CD14-positive monocyte (primary cell): Measurements from ENCODE around the gene DNAJC11. TPM values are rescaled to one million over a fixed set of nuclear protein-coding genes. Genes with fewer than 3 reads are reported as not detected.
A peak's percentile ranks its signal among the peaks of the same experiment; 100 is the strongest.

Experiments
- DNase-seq, 3 donors: peaks; one replicate each; pipeline ENCODE4 v3.0.0-alpha.2; 2011 to 2022
- H2AFZ ChIP-seq: 2 replicates; pipeline ENCODE4 v1.6.0; 2012; ENCODE audit warnings: mild to moderate bottlenecking, low read depth, low read length, inconsistent platforms; ENCODE audit not compliant: insufficient read depth, poor library complexity, severe bottlenecking
- H3K27ac ChIP-seq, 2 donors: 1 replicate in 1 of 2; 2 replicates in 1 of 2; pipeline ENCODE4 v1.5.1; 2012 to 2013; ENCODE audit warnings: low read length in 2 of 2, control low read depth in 1 of 2, inconsistent platforms in 1 of 2, low read depth in 1 of 2, mild to moderate bottlenecking in 1 of 2
- H3K27me3 ChIP-seq, 2 donors: one replicate each; pipeline versions ENCODE4 v1.6.0 to v1.6.1; 2011 to 2013; ENCODE audit warnings: low read length in 2 of 2; ENCODE audit not compliant: control insufficient read depth in 2 of 2, insufficient read depth in 2 of 2
- H3K36me3 ChIP-seq, 2 donors: replicated peaks in 1 of 2; 1 replicate in 1 of 2; 2 replicates in 1 of 2; pipeline versions ENCODE4 v1.5.1 to v1.6.1; 2012 to 2013; ENCODE audit warnings: low read length in 2 of 2, control low read depth in 1 of 2, inconsistent platforms in 1 of 2, mild to moderate bottlenecking in 1 of 2; ENCODE audit not compliant: insufficient read depth in 2 of 2, control insufficient read depth in 1 of 2
- H3K4me1 ChIP-seq, 2 donors: 1 replicate in 1 of 2; 2 replicates in 1 of 2; pipeline versions ENCODE4 v1.5.1 to v1.6.1; 2012 to 2013; ENCODE audit warnings: low read length in 2 of 2, control low read depth in 1 of 2, inconsistent platforms in 1 of 2, mild to moderate bottlenecking in 1 of 2, moderate library complexity in 1 of 2; ENCODE audit not compliant: insufficient read depth in 2 of 2, control insufficient read depth in 1 of 2
- H3K4me2 ChIP-seq: replicated peaks from 2 replicates; pipeline ENCODE3; 2012; ENCODE audit warnings: low read length, moderate library complexity, mild to moderate bottlenecking; ENCODE audit not compliant: poor library complexity, severe bottlenecking; ENCODE audit errors: extremely low read depth
- H3K4me3 ChIP-seq, 3 experiments: fragments of 200-600 bp in 1 of 3; sonication (generic) in 1 of 3; replicated peaks in 1 of 3; 1 replicate in 2 of 3; 2 replicates in 1 of 3; pipeline ENCODE4 v1.5.1; 2011 to 2013; ENCODE audit warnings: low read length in 3 of 3, mild to moderate bottlenecking in 3 of 3, control low read depth in 2 of 3, low read depth in 2 of 3, inconsistent platforms in 1 of 3, moderate library complexity in 1 of 3
- H3K79me2 ChIP-seq: 2 replicates; pipeline ENCODE4 v1.6.0; 2012; ENCODE audit warnings: mild to moderate bottlenecking, control low read depth, inconsistent platforms, low read length, moderate library complexity; ENCODE audit not compliant: insufficient read depth
- H3K9ac ChIP-seq: 2 replicates; pipeline ENCODE4 v1.6.0; 2017; ENCODE audit warnings: low read length, mild to moderate bottlenecking; ENCODE audit not compliant: insufficient read depth, poor library complexity, severe bottlenecking
- H3K9me3 ChIP-seq, 2 donors: replicated peaks in 1 of 2; 1 replicate in 1 of 2; 2 replicates in 1 of 2; pipeline versions ENCODE4 v1.5.1 to v1.6.1; 2012 to 2013; ENCODE audit warnings: low read length in 2 of 2, control low read depth in 1 of 2; ENCODE audit not compliant: control insufficient read depth in 1 of 2, insufficient read depth in 1 of 2
- H4K20me1 ChIP-seq: 2 replicates; pipeline ENCODE4 v1.6.0; 2012; ENCODE audit warnings: mild to moderate bottlenecking, low read length, control low read depth, moderate library complexity; ENCODE audit not compliant: insufficient read depth
- H3K27ac Mint-ChIP-seq, 7 donors: one replicate each; pipeline ENCODE4 v1.8.0; 2020; ENCODE audit warnings: mild to moderate bottlenecking in 7 of 7, mixed read lengths in 7 of 7, moderate library complexity in 6 of 7, inconsistent platforms in 2 of 7
- H3K27me3 Mint-ChIP-seq, 3 donors: one replicate each; pipeline ENCODE4 v1.8.0; 2021 to 2022; ENCODE audit warnings: low read depth in 3 of 3, mild to moderate bottlenecking in 3 of 3, mixed read lengths in 3 of 3, moderate library complexity in 3 of 3, inconsistent platforms in 1 of 3
- H3K36me3 Mint-ChIP-seq, 2 donors: one replicate each; pipeline ENCODE4 v1.8.0; 2020; ENCODE audit warnings: mixed read lengths in 2 of 2, inconsistent platforms in 1 of 2, mild to moderate bottlenecking in 1 of 2
- H3K4me1 Mint-ChIP-seq: one replicate; pipeline ENCODE4 v1.8.0; 2020; ENCODE audit warnings: mild to moderate bottlenecking, mixed read lengths
- H3K4me3 Mint-ChIP-seq, 2 donors: one replicate each; pipeline ENCODE4 v1.8.0; 2020; ENCODE audit warnings: mild to moderate bottlenecking in 2 of 2, mixed read lengths in 2 of 2, moderate library complexity in 1 of 2
- H3K9me3 Mint-ChIP-seq, 7 donors: one replicate each; pipeline ENCODE4 v1.8.0; 2020 to 2022; ENCODE audit warnings: mixed read lengths in 7 of 7, mild to moderate bottlenecking in 6 of 7, moderate library complexity in 6 of 7, inconsistent platforms in 2 of 7
- CTCF ChIP-seq: fragments of 200-600 bp; IDR thresholded peaks from one replicate; pipeline ENCODE4 v1.8.0; 2022; ENCODE audit warnings: antibody characterized with exemption, mild to moderate bottlenecking
- WGBS: methylation state at CpG from one replicate; pipeline ENCODE4 v1.1.5; 2013; ENCODE audit warnings: missing lambda C conversion rate; ENCODE audit not compliant: insufficient coverage; 5-methylcytosine and 5-hydroxymethylcytosine counted together
- intact Hi-C, 2 donors: fragments of 100-400 bp; cut with micrococcal nuclease; formaldehyde crosslinking; loops; one replicate each; pipeline versions ENCODE4 v1.15.0 to v1.15.1; 2023
- polyA plus RNA-seq, 3 donors: library from polyadenylated mRNA; depleted of rRNA in 1 of 3; unstranded in 2 of 3; stranded (reverse) in 1 of 3; fragments of 300-500 nt in 2 of 3; fragments of >200 nt in 1 of 3; fragmentation: Illumina TruSeq in 2 of 3; gene quantifications; 1 replicate in 2 of 3; 2 replicates in 1 of 3; pipeline ENCODE4 v1.2.3, GENCODE V29; 2012 to 2021

The DNAJC11 gene
- polyA plus RNA-seq, 3 donors = 9.7 to 19.9 (median 15.8) TPM

GRCh38 chr1:6627031-6627430, 74.6 kb downstream of the DNAJC11 start:
- H3K4me1 Mint-ChIP-seq = peaks cover 20% of the 10 kb centered on the region
- H3K4me3 ChIP-seq = no peak overlapping the region
- H3K36me3 ChIP-seq = peaks cover 34 to 60% of the 10 kb centered on the region in 2 donors
- no peak overlapping the region for H3K9ac ChIP-seq
- no peak for TF ChIP-seq CTCF
- H3K27ac ChIP-seq = no peak overlapping the region
- H3K27ac Mint-ChIP-seq = no peak overlapping the region
- no peak overlapping the region for H3K4me2 ChIP-seq
- H3K9me3 ChIP-seq = no peaks in the 10 kb centered on the region
- no peaks in the 10 kb centered on the region for H3K27me3 ChIP-seq
- H4K20me1 ChIP-seq = peaks cover 24% of the 10 kb centered on the region
- DNase-seq = no peak
- peaks cover 27% of the 10 kb centered on the region for H3K79me2 ChIP-seq
- H3K27me3 Mint-ChIP-seq = peaks cover 0 to 4% (median 0%) of the 10 kb centered on the region in 3 donors
- no peak overlapping the region for H3K4me3 Mint-ChIP-seq
- WGBS = 95% methylated on average over 9 of the region's 9 CpGs
- intact Hi-C loops = loop anchor here in 1 of 2 donors (10.0 kb wide), 1 partner anchor 158 kb away; the partner anchor contains the start of gene CAMTA1
- H3K4me1 ChIP-seq = peaks cover 14 to 17% of the 10 kb centered on the region in 2 donors
- no peak overlapping the region for H2AFZ ChIP-seq
- H3K9me3 Mint-ChIP-seq = no peaks in the 10 kb centered on the region
- peaks cover 40 to 63% of the 10 kb centered on the region in 2 donors for H3K36me3 Mint-ChIP-seq

- DNase-seq = peak in 1 of 3 donors; percentile 51
- H3K4me3 ChIP-seq = peak overlapping the region; percentile 57 to 84 (median 62)
- peaks cover 48 to 62% of the 10 kb centered on the region in 2 donors for H3K36me3 Mint-ChIP-seq
- intact Hi-C loops = loop anchor here (2.0 to 10.0 kb wide), 2 partner anchors 71 to 159 kb away; partner anchors contain the start of genes CAMTA1 (in 1 of the 2), NOL9 (in 1 of the 2) and TAS1R1 (in 1 of the 2)
- H3K9me3 ChIP-seq = no peaks in the 10 kb centered on the region
- peaks cover 40 to 59% of the 10 kb centered on the region in 2 donors for H3K36me3 ChIP-seq
- H3K9ac ChIP-seq = peak overlapping the region; percentile 83
- H3K79me2 ChIP-seq = peaks cover 27% of the 10 kb centered on the region
- H3K4me2 ChIP-seq = peak overlapping the region; percentile 89
- H3K9me3 Mint-ChIP-seq = no peaks in the 10 kb centered on the region
- peak overlapping the region in 1 of 2 donors; percentile 6 for H3K27ac ChIP-seq
- peaks cover 24% of the 10 kb centered on the region for H4K20me1 ChIP-seq
- H3K4me1 ChIP-seq = peaks cover 14 to 17% of the 10 kb centered on the region in 2 donors
- WGBS = 11% methylated on average over 18 of the region's 32 CpGs
- H3K27ac Mint-ChIP-seq = peak overlapping the region in 4 of 7 donors; percentile 40 to 64 (median 48)
- H3K27me3 ChIP-seq = no peaks in the 10 kb centered on the region
- peaks cover 20% of the 10 kb centered on the region for H3K4me1 Mint-ChIP-seq
- peak overlapping the region; percentile 83 to 93 for H3K4me3 Mint-ChIP-seq
- no peak for TF ChIP-seq CTCF
- peak overlapping the region; percentile 78 for H2AFZ ChIP-seq
- peaks cover 0 to 4% (median 0%) of the 10 kb centered on the region in 3 donors for H3K27me3 Mint-ChIP-seq
Measured at GRCh38 chr1:6625584-6626149, 75.9 kb downstream of the DNAJC11 start.
